KOPT-K1 (cell line): ENCODE results near the gene FN3K.

Experiments used
- H3K27ac ChIP-seq: fragments of 200-600 bp; sonication (generic); 2 replicates; pipeline ENCODE4 v1.5.1; 2016; ENCODE audit warnings: antibody characterized with exemption, mild to moderate bottlenecking, low read depth, low read length; ENCODE audit not compliant: poor library complexity, severe bottlenecking
- H3K36me3 ChIP-seq: fragments of 200-600 bp; sonication (generic); 2 replicates; pipeline ENCODE4 v1.5.1; 2017; ENCODE audit warnings: antibody characterized with exemption, mild to moderate bottlenecking, low read length, moderate library complexity; ENCODE audit not compliant: insufficient read depth
- H3K9me3 ChIP-seq: fragments of 200-600 bp; sonication (generic); 2 replicates; pipeline ENCODE4 v1.5.1; 2017; ENCODE audit warnings: antibody characterized with exemption, low read length, mild to moderate bottlenecking; ENCODE audit not compliant: insufficient read depth, poor library complexity, severe bottlenecking

FN3K gene

DNA sequence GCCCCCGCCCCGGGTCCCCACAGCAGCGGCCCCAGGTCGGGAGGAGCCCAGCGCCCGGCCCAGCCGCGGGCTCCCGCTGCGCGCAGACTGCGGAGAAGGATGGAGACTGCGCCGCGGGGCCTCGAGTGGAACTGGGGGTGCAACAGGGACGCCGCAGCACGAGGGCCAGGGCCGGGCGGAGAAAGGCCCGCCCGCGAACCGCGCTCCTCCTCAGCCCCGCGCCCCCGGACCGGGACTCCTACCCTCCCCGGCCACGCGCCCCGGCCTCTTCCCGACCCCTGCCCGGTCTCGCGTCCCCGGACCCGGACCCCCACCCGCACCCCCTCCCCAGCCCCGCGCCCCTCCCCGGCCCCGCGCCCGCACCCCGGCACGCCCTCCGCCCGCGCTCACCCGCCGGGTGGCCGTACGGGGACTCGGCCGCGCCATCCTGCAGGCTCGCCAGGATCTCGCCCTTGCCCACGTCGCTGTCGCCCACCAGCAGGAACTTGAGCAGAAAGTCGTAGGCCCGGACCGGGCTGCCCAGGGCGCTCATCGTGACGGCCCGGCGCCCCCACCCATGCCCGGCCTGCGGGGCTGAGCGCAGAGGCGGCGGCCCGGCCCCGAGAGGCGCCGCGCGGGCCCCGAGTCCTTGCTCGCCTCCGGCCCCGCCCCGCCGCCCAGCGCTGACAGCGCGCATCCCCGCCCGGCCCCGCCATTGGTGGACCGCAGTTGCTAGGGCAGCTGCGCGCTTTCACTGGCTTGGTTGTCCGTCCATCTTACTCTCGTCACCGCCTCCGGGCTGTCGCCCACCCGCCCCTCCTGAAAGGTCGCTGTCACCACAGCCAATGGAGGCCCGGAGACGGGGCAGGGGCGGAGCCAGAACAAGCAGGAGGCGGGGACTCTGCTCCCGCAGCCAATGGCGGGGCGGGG lies 37.1 kb upstream of the FN3K start, which contains the start of gene RAB40B:
TSS of gene RAB40B (minus strand) at position 634 of the 909 bp plus-strand sequence. CDS start at position 532, 102 bp downstream.
- no peaks in the 10 kb centered on the region for H3K36me3 ChIP-seq
- H3K9me3 ChIP-seq, result peaks cover 38% of the 10 kb centered on the region
- H3K27ac ChIP-seq, result no peak within 1 kb of the TSS

DNA sequence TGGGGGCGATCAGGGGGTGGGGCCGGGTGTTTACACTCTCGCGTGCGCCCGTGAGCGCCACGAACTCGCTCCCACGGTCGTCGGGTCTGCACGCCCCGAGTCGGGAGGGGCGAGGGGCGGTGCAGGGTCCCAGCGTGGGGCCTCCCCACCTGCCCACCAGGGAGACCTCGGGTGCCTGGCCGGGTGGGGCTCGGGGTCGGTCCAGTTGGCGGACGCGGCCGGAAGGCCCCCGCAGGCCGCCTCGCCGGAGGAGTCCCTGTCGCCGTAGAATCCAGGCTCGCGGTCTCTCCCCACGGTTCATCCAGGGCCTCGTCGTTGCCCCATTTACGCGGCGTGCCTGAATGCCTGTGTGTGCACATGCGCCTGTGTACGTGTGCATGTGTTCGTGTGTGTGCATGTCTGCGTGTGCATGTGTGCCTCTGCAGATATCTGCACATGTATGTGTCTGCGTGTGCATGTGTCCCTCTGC lies 36.4 kb upstream of the FN3K start:
- peaks cover 32% of the 10 kb centered on the region for H3K9me3 ChIP-seq
- H3K36me3 ChIP-seq, result no peaks in the 10 kb centered on the region
- H3K27ac ChIP-seq, result no peak overlapping the region

GRCh38 chr17:82699551-82699950 lies 35.9 kb upstream of the FN3K start:
- Histone ChIP-seq H3K36me3 (no peaks in the 10 kb centered on the region), H3K9me3 (peaks cover 26% of the 10 kb centered on the region), H3K27ac (no peak overlapping the region)

DNA sequence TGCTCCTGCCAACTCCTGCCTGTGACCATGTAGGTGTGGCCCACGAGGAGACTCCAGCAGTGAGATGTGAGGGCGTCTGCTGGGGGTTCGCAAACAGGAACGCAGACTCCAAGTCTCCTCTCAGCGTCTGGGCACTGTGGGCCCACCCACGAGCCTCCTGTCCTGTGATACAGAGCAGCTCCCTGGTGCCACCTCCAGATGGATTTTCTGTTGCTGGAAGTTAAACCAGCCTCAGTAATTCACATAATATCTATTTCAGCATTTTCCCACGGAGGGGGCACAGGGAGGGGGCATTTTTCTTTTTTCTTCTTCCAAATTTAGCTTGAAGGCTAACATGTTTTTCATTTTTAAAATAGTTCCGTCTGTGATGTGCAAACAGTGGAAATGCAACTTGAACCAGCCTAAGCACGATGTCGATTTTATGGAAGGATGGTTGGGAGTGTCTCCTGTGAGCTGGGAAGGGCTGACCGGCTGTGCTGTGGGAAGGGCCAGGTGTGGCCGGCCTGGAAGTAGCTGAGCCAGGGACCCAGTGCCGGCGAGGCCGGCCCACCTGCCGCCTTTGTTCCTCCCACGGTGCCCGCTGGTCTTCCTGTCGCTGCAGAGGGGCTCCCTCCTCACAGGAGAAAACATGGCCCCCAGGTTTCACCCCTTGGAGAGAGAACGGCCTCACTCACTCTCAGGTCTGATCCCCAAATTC lies 33.0 kb upstream of the FN3K start:
- no peak overlapping the region for H3K27ac ChIP-seq
- H3K9me3 ChIP-seq, result no peaks in the 10 kb centered on the region
- no peaks in the 10 kb centered on the region for H3K36me3 ChIP-seq

- no peak overlapping the region for H3K27ac ChIP-seq
- H3K9me3 ChIP-seq, result no peaks in the 10 kb centered on the region
- no peaks in the 10 kb centered on the region for H3K36me3 ChIP-seq
These were observed 32.2 kb upstream of the FN3K start for GRCh38 chr17:82703036-82703745.

GRCh38 chr17:82703935-82704865 lies 31.2 kb upstream of the FN3K start:
- no peaks in the 10 kb centered on the region for H3K36me3 ChIP-seq
- no peak overlapping the region for H3K27ac ChIP-seq
- H3K9me3 ChIP-seq, result no peaks in the 10 kb centered on the region

DNA sequence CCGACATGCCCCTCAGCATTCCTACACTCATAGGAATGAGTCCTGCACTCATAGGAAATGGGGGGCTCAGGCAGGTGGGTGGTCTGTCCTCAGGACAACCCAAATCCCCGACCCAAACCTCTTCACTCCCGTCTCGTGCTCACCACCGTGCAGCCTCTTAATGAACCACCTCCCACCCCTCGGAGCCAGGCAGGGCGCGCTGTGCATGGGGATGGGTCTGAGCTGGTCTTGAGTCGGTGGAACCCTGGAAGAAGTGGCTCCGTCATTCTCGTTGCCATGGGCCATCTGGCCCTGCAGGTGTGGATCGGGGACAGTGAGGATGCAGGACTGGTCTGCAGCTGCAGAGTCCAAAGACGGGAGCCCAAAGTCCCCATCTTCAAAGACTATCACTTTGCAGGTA lies 30.5 kb upstream of the FN3K start:
- Histone ChIP-seq H3K36me3 (no peaks in the 10 kb centered on the region), H3K27ac (no peak overlapping the region), H3K9me3 (no peaks in the 10 kb centered on the region)

DNA sequence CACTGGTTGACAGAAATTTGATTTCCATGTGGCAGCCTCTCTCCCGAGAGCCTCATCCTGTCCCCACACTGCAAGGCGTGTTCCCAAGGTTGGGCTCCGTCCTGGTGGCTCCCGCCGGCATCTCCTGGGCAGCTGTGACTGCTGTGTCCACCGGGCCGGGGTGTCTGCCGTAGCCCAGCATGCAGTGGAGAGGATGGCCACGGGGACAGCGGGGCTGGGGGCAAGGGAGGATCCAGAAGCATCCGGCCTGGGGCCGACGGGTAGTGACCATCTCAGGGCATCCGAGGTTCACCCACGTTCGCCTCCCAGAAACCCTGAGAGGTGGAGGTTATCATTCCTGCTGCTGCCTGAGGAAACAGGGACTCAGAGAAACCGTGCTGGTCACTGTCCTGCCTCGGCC lies 29.7 kb upstream of the FN3K start:
- Histone ChIP-seq H3K27ac (no peak overlapping the region), H3K9me3 (no peaks in the 10 kb centered on the region), H3K36me3 (no peaks in the 10 kb centered on the region)

GRCh38 chr17:82709024-82709675 lies 26.3 kb upstream of the FN3K start:
- Histone ChIP-seq H3K36me3 (no peaks in the 10 kb centered on the region), H3K27ac (no peak overlapping the region), H3K9me3 (no peaks in the 10 kb centered on the region)

DNA sequence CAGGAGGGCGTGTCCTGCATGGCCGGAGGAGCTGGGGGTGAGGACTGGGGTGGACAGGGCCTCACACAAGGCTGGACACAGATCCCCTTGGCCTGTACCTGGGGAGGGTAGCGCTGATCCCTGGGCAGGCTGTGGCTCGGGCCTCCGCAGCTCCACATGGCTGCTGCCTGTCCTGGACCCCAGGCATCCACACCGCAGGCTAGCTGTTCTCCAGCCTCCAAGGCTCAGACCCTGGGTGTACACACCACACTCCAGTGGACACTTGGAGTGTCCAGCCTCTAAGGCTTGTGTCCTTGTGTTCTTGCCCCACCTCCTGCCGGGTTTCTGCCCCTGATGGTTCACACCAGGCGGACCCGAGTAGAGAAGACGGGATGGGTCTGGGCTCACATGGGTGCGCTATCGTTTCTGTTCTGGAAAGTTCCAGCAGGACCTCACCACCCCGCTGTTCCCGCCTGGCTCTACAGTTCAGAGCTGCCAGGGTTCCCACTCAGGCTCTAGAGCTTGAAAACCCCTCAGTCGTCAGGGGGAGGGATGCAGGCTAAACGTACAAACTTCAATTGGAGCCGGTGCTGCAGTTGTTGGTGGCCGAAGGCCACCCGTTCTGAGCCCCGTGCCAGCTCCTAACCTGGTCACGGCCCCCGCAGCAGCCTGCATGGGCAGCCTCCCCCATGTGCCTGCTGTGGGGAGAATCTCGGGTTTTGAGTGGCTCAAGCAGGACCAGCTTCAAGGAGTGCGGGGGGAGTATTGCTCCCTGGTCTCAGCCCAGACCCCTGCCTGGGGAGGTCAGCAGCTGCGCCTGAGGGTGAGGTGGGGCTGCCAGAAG lies 25.5 kb upstream of the FN3K start:
- Histone ChIP-seq H3K36me3 (no peaks in the 10 kb centered on the region), H3K9me3 (no peaks in the 10 kb centered on the region), H3K27ac (no peak overlapping the region)

GRCh38 chr17:82710499-82711232 lies 24.7 kb upstream of the FN3K start:
- Histone ChIP-seq H3K27ac (no peak overlapping the region), H3K36me3 (no peaks in the 10 kb centered on the region), H3K9me3 (no peaks in the 10 kb centered on the region)

DNA sequence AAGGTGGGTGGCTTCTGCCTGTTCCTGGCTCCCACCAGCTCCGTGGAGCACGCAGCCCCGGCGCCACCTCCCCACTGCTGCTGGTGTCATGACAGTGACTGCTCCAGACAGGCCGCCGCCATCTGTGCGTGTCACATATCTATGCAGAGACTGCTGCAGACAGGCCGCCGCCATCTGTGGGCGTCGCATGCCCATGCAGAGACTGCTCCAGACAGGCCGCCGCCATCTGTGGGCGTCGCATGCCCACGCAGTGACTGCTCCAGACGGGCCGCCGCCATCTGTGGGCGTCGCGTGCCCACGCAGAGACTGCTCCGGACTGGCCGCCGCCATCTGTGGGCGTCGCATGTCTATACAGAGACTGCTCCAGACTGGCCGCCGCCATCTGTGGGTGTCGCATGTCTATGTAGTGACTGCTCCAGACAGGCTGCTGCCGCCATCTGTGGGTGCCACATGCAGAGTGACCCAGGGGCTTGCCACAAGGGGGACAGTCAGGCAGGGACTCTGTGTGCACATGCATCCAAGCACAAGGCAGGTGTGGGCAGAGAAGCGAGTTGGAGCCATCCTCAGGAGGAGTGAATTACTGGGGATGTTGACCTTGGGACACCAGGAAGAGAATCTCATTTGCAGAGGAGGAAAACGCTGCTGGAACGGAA lies 22.2 kb upstream of the FN3K start:
- Histone ChIP-seq H3K9me3 (no peaks in the 10 kb centered on the region), H3K27ac (no peak overlapping the region), H3K36me3 (peaks cover under 1% of the 10 kb centered on the region; the same call in 1 of the 2 replicates)
